GM23338 (cell line): ENCODE results near the gene DCLK1. TPM values are rescaled to one million over a fixed set of nuclear protein-coding genes. Genes with fewer than 3 reads are reported as not detected.

Experiments used
- ATAC-seq: fragments of 200-7000 bp; cut with Tn5 transposase; 3 replicates; pipeline ENCODE4 v1.9.1; 2020
- DNase-seq: peaks from one replicate; pipeline ENCODE4 v3.0.0-alpha.2; 2015; ENCODE audit warnings: low spot score
- H2AFZ ChIP-seq: fragments of 200-600 bp; sonication (generic); 2 replicates; pipeline ENCODE4 v1.8.0; 2016; ENCODE audit warnings: antibody characterized with exemption, mild to moderate bottlenecking, moderate library complexity
- H3F3A ChIP-seq: fragments of 200-600 bp; sonication (generic); replicated peaks from 2 replicates; pipeline ENCODE4 v1.8.0; 2017; ENCODE audit warnings: antibody characterized with exemption, mixed run types, low read depth
- H3K27ac ChIP-seq: fragments of 200-600 bp; sonication (generic); 2 replicates; pipeline ENCODE4 v1.6.1; 2016; ENCODE audit warnings: low read depth
- H3K27me3 ChIP-seq: fragments of 200-600 bp; sonication (generic); 2 replicates; pipeline ENCODE4 v1.8.0; 2016; ENCODE audit warnings: mild to moderate bottlenecking, mixed run types, moderate library complexity; ENCODE audit not compliant: insufficient read depth
- H3K36me3 ChIP-seq: fragments of 200-600 bp; sonication (generic); 2 replicates; pipeline ENCODE4 v1.8.0; 2016; ENCODE audit warnings: mild to moderate bottlenecking; ENCODE audit not compliant: insufficient read depth
- H3K4me1 ChIP-seq: fragments of 200-600 bp; sonication (generic); 2 replicates; pipeline ENCODE4 v1.8.0; 2016; ENCODE audit warnings: mild to moderate bottlenecking, moderate library complexity; ENCODE audit not compliant: insufficient read depth
- H3K4me2 ChIP-seq: fragments of 200-600 bp; sonication (generic); 2 replicates; pipeline ENCODE4 v1.7.1; 2017; ENCODE audit warnings: mixed run types
- H3K4me3 ChIP-seq: fragments of 200-600 bp; sonication (generic); 2 replicates; pipeline ENCODE4 v1.6.1; 2016; ENCODE audit warnings: mixed run types
- H3K79me2 ChIP-seq: fragments of 200-600 bp; sonication (generic); replicated peaks from 2 replicates; pipeline ENCODE4 v1.8.0; 2017; ENCODE audit warnings: mild to moderate bottlenecking; ENCODE audit not compliant: insufficient read depth
- H3K9me2 ChIP-seq: fragments of 200-600 bp; sonication (generic); 2 replicates; pipeline ENCODE4 v1.8.0; 2017; ENCODE audit not compliant: insufficient read depth
- H4K20me1 ChIP-seq: fragments of 200-600 bp; sonication (generic); replicated peaks from 2 replicates; pipeline ENCODE4 v1.8.0; 2017; ENCODE audit warnings: mild to moderate bottlenecking; ENCODE audit not compliant: insufficient read depth
- H3K27ac Mint-ChIP-seq: 2 replicates; pipeline ENCODE4 v1.8.0; 2020; ENCODE audit warnings: inconsistent platforms, mild to moderate bottlenecking, moderate library complexity, mixed read lengths
- H3K27me3 Mint-ChIP-seq: 3 replicates; pipeline ENCODE4 v1.8.0; 2022; ENCODE audit warnings: low read depth, mild to moderate bottlenecking, moderate library complexity, mixed read lengths, inconsistent platforms; ENCODE audit not compliant: insufficient read depth, poor library complexity
- H3K36me3 Mint-ChIP-seq: 3 replicates; pipeline ENCODE4 v1.8.0; 2021; ENCODE audit warnings: low read depth, mild to moderate bottlenecking, inconsistent platforms, moderate library complexity, mixed read lengths
- H3K4me1 Mint-ChIP-seq: 3 replicates; pipeline ENCODE4 v1.8.0; 2020; ENCODE audit warnings: mild to moderate bottlenecking, inconsistent platforms, mixed read lengths
- H3K4me3 Mint-ChIP-seq: 3 replicates; pipeline ENCODE4 v1.8.0; 2021; ENCODE audit warnings: moderate library complexity, mild to moderate bottlenecking, inconsistent platforms, mixed read lengths
- H3K9me3 Mint-ChIP-seq: 3 replicates; pipeline ENCODE4 v1.8.0; 2020; ENCODE audit warnings: moderate library complexity, mild to moderate bottlenecking, inconsistent platforms, mixed read lengths
- EZH2 ChIP-seq: fragments of 200-600 bp; sonication (generic); IDR thresholded peaks from one replicate; pipeline ENCODE4 v1.8.0; 2017; ENCODE audit warnings: antibody characterized with exemption, mild to moderate bottlenecking, low read depth; ENCODE audit not compliant: unreplicated experiment
- EZH2phosphoT487 ChIP-seq: fragments of 200-600 bp; sonication (generic); IDR thresholded peaks from one replicate; pipeline ENCODE4 v1.8.1; 2018; ENCODE audit warnings: antibody characterized with exemption; ENCODE audit not compliant: unreplicated experiment
- JUNB ChIP-seq: IDR thresholded peaks from one replicate; pipeline ENCODE4 v1.6.1; 2016; ENCODE audit warnings: antibody characterized with exemption; ENCODE audit not compliant: unreplicated experiment
- NANOG ChIP-seq: IDR thresholded peaks from 2 replicates; pipeline ENCODE4 v1.6.1; 2016; ENCODE audit warnings: antibody characterized with exemption, borderline replicate concordance
- ZNF331 ChIP-seq: fragments of 250-450 bp; sonication (Bioruptor Pico); IDR thresholded peaks from 2 replicates; pipeline ENCODE4 v1.5.0; 2020; ENCODE audit warnings: low read depth, mild to moderate bottlenecking, moderate library complexity
- polyA plus RNA-seq: library from polyadenylated mRNA; unstranded; fragments of >200 nt; fragmentation: Nextera tagmentation; extraction: Ambion mirVana; gene quantifications from 2 replicates; pipeline ENCODE4 v1.2.1, GENCODE V29; 2016
- total RNA-seq: library from RNA; depleted of rRNA; stranded (reverse); fragments of >200 nt; shearing (Covaris generic); gene quantifications from 2 replicates; pipeline ENCODE4 v1.2.3, GENCODE V29; 2014
- TF ChIP-seq, protein P1 (sequence below): IDR thresholded peaks from one replicate; pipeline ENCODE4 v1.6.1; 2018; ENCODE audit warnings: antibody characterized with exemption; ENCODE audit not compliant: unreplicated experiment
- TF ChIP-seq, protein P2 (sequence below), 2 experiments: fragments of 200-600 bp in 1 of 2; sonication (generic) in 1 of 2; conservative IDR thresholded peaks; 2 replicates each; pipeline versions ENCODE4 v1.5.1 to v1.6.1; 2016 to 2017; ENCODE audit warnings: antibody characterized with exemption in 2 of 2, low read depth in 2 of 2, mild to moderate bottlenecking in 2 of 2, moderate library complexity in 1 of 2

DCLK1 gene
- total and polyA plus RNA-seq, 2 experiments from 2014 or later, result 13.1 to 57.7 TPM

DNA sequence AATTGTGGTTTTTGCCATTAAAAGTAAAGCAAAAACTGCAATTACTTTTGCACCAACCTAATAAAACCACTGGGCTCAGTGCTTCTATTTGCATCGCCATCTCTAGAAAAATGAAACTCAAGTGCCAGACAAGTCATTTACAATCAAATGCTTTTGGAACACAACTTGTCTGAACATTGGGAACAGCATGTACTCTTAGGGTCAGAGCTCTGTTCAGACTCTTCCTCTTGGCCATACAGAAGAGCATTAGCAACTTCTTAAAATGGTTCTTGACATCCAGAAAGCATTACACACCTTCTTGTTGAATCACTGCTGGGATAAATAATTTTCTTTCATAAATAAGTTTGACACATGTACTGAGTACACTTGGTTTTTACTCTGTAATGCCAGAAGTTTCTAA lies 272.5 kb downstream of the DCLK1 start:
- peak overlapping the region; percentile 4; the same call in 1 of the 2 replicates for H3K4me3 ChIP-seq

DNA sequence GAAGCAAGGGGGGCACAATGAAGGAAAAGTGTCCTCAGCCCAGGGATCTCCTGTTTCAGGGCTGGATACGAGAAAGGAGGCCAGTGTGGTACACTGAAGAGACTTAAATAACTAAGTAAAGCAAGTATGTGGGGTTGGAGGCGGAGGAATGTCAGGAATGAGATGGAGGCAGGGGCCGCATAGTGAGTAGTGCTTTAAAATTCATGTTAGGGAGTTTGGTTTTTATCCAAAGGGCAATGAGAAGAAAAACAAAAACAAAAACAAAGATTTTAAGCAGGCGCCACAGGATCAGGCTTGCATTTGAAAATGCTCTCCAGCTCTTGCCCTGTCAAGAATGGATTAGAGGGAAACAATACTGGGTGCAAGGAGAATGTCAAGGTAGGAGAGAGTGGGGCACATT lies 273.4 kb downstream of the DCLK1 start:
- peaks cover 72% of the 10 kb centered on the region for H3K4me1 Mint-ChIP-seq
- Histone ChIP-seq H2AFZ (no peak overlapping the region), H3K4me1 (peaks cover 58% of the 10 kb centered on the region), H3F3A (peaks cover 19% of the 10 kb centered on the region), H4K20me1 (no peaks in the 10 kb centered on the region), H3K79me2 (peaks cover 18% of the 10 kb centered on the region; the same call in 1 of the 2 replicates), H3K27me3 (no peaks in the 10 kb centered on the region), H3K4me3 (peak overlapping the region; percentile 24; the same call in 1 of the 2 replicates), H3K9me2 (0 out of 2 replicates have a peak, but pooled peaks cover 4% of the 10 kb centered on the region), H3K4me2 (peak overlapping the region; percentile 59), H3K27ac (peak overlapping the region; percentile 99), H3K36me3 (no peaks in the 10 kb centered on the region)
- H3K36me3 Mint-ChIP-seq, result peaks cover 14% of the 10 kb centered on the region
- no peaks in the 10 kb centered on the region for H3K9me3 Mint-ChIP-seq
- DNase-seq (peak; percentile 94), ATAC-seq (peak; percentile 83)
- peak overlapping the region; percentile 38; the same call in 2 of the 3 replicates for H3K4me3 Mint-ChIP-seq
- no peaks in the 10 kb centered on the region for H3K27me3 Mint-ChIP-seq
- H3K27ac Mint-ChIP-seq, result peak overlapping the region; percentile 93
- TF ChIP-seq EZH2phosphoT487, result no peak
- TF ChIP-seq, protein P1, sequence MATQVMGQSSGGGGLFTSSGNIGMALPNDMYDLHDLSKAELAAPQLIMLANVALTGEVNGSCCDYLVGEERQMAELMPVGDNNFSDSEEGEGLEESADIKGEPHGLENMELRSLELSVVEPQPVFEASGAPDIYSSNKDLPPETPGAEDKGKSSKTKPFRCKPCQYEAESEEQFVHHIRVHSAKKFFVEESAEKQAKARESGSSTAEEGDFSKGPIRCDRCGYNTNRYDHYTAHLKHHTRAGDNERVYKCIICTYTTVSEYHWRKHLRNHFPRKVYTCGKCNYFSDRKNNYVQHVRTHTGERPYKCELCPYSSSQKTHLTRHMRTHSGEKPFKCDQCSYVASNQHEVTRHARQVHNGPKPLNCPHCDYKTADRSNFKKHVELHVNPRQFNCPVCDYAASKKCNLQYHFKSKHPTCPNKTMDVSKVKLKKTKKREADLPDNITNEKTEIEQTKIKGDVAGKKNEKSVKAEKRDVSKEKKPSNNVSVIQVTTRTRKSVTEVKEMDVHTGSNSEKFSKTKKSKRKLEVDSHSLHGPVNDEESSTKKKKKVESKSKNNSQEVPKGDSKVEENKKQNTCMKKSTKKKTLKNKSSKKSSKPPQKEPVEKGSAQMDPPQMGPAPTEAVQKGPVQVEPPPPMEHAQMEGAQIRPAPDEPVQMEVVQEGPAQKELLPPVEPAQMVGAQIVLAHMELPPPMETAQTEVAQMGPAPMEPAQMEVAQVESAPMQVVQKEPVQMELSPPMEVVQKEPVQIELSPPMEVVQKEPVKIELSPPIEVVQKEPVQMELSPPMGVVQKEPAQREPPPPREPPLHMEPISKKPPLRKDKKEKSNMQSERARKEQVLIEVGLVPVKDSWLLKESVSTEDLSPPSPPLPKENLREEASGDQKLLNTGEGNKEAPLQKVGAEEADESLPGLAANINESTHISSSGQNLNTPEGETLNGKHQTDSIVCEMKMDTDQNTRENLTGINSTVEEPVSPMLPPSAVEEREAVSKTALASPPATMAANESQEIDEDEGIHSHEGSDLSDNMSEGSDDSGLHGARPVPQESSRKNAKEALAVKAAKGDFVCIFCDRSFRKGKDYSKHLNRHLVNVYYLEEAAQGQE, result no peak
- TF ChIP-seq NANOG, result peak; percentile 35; the same call in 1 of the 2 replicates

More for the DNA sequence above, 272.5 kb downstream of the DCLK1 start:
- Histone ChIP-seq H3K4me2 (peak overlapping the region; percentile 16), H3K79me2 (peaks cover 10% of the 10 kb centered on the region; the same call in 1 of the 2 replicates), H3K4me1 (peaks cover 58% of the 10 kb centered on the region), H2AFZ (no peak overlapping the region), H4K20me1 (no peaks in the 10 kb centered on the region), H3K9me2 (no peaks in the 10 kb centered on the region), H3K27me3 (no peaks in the 10 kb centered on the region), H3K27ac (peak overlapping the region; percentile 99), H3F3A (peaks cover 19% of the 10 kb centered on the region), H3K36me3 (no peaks in the 10 kb centered on the region)
- Mint-ChIP-seq H3K27me3 (no peaks in the 10 kb centered on the region), H3K27ac (no peak overlapping the region; the same call in 1 of the 2 replicates), H3K4me3 (no peak overlapping the region), H3K36me3 (peaks cover 5% of the 10 kb centered on the region), H3K4me1 (peaks cover 71% of the 10 kb centered on the region), H3K9me3 (no peaks in the 10 kb centered on the region)
- TF ChIP-seq, protein P1, result no peak
- TF ChIP-seq EZH2 (no peak), ZNF331 (CRISPR knock-in tag) (no peak), JUNB (no peak), EZH2phosphoT487 (no peak)
- TF ChIP-seq, protein P2, sequence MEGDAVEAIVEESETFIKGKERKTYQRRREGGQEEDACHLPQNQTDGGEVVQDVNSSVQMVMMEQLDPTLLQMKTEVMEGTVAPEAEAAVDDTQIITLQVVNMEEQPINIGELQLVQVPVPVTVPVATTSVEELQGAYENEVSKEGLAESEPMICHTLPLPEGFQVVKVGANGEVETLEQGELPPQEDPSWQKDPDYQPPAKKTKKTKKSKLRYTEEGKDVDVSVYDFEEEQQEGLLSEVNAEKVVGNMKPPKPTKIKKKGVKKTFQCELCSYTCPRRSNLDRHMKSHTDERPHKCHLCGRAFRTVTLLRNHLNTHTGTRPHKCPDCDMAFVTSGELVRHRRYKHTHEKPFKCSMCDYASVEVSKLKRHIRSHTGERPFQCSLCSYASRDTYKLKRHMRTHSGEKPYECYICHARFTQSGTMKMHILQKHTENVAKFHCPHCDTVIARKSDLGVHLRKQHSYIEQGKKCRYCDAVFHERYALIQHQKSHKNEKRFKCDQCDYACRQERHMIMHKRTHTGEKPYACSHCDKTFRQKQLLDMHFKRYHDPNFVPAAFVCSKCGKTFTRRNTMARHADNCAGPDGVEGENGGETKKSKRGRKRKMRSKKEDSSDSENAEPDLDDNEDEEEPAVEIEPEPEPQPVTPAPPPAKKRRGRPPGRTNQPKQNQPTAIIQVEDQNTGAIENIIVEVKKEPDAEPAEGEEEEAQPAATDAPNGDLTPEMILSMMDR (conservative IDR thresholded peaks at IDR 0.05; ENCODE audit: low read depth in 2 of 2), result no peak
- DNase-seq (no peak), ATAC-seq (no peak)
